ENCODE results near the gene PRELID2. TPM values are rescaled to one million over a fixed set of nuclear protein-coding genes. Genes with fewer than 3 reads are reported as not detected.

PRELID2 gene
- total and polyA plus RNA-seq, 2 donors (not counting 3 experiments of a cell fraction or from before 2014, with no cell fraction given): 3.2 to 16.4 TPM

DNA sequence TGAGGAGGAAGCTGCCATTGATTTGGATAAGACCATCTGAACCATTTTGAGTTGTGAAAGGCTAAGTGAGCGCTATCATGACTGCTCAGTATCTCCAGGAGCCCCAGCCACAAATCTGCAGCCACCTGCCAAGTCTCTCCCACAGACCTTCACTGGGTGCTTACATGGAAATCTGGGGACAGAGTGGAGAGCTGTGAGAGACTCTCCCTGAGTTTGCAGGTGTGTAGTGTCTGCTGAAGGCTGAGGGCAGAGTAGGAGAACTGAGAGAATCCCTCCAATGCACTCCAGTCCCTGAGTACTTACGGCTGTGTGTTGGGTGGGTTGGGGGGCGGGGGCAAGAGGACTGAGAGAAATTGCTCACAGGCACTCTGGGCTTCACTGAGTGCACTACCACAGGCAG lies 123.7 kb downstream of the PRELID2 start:
- Histone ChIP-seq H3K9me1 (replicated peaks; ENCODE audit: control insufficient read depth, extremely low read depth, insufficient read depth, low read length) (no peaks in the 10 kb centered on the region), H3K9ac (replicated peaks; ENCODE audit: extremely low read depth, insufficient read depth, low read length) (no peak overlapping the region), H2AFZ (ENCODE audit: low read depth, low read length) (no peak overlapping the region), H3K27me3 (ENCODE audit: control insufficient read depth in 2 of 2, insufficient read depth in 2 of 2, low read length in 2 of 2) (no peaks in the 10 kb centered on the region), H3K9me3 (replicated peaks; ENCODE audit: control insufficient read depth, insufficient read depth, low read length) (no peaks in the 10 kb centered on the region), H3K79me2 (ENCODE audit: control insufficient read depth, insufficient read depth, low read length) (no peaks in the 10 kb centered on the region), H3K27ac (ENCODE audit: insufficient read depth, low read depth, low read length) (no peak overlapping the region), H3K36me3 (ENCODE audit: control insufficient read depth in 2 of 2, extremely low read depth in 1 of 2, insufficient read depth in 2 of 2, low read length in 2 of 2) (no peaks in the 10 kb centered on the region), H3K4me3 (replicated peaks in 1 of 3; ENCODE audit: insufficient read depth in 1 of 3, low read depth in 1 of 3, low read length in 3 of 3) (no peak overlapping the region), H4K20me1 (replicated peaks; ENCODE audit: control insufficient read depth, extremely low read depth, insufficient read depth, low read length) (no peaks in the 10 kb centered on the region), H3K4me1 (ENCODE audit: control insufficient read depth, extremely low read depth, insufficient read depth, low read length) (no peaks in the 10 kb centered on the region), H3K4me2 (ENCODE audit: insufficient read depth, low read length) (no peak overlapping the region)
- intact Hi-C loops (cut with micrococcal nuclease): no loop called here
- DNase-seq (ENCODE audit: low read depth, low spot score): no peak
- TF ChIP-seq MAX (IDR thresholded peaks at IDR 0.05; ENCODE audit: insufficient read depth, insufficient read length) (no peak), EZH2 (IDR thresholded peaks at IDR 0.05; ENCODE audit: borderline replicate concordance, low read depth, low read length, severe bottlenecking) (no peak)
- no TSS peak for BruUV-seq (replicated peaks)
- FAIRE-seq: no peak
- dilution Hi-C loops (cut with MboI; ENCODE audit: extremely low pct_ligation_motif_present, low sequenced_read_pairs): no loop called here
- POLR2A ChIA-PET: no interaction called here
- CTCF ChIA-PET: interaction anchor here (0.8 to 5.0 kb wide), 5 partner anchors 7 to 101 kb away, joined by 3 to 19 read pairs (median 5); no protein-coding TSS in a partner anchor

Other genes starting within 250 kb of the PRELID2 start
- not detected in 2 replicates for gene GRXCR2, start 37.7 kb upstream of the PRELID2 start, total RNA-seq
- gene GRXCR2, start 37.7 kb upstream of the PRELID2 start, polyA plus RNA-seq: not detected in 2 replicates
- 0.84 and 0.90 TPM in 2 replicates for gene SH3RF2, start 101.2 kb upstream of the PRELID2 start, total RNA-seq
- 0.21 and 0.54 TPM in 2 replicates for gene SH3RF2, start 101.2 kb upstream of the PRELID2 start, polyA plus RNA-seq